HG02763 (cell line): ENCODE data around the gene MRAP2.
"Not testable (repeated sequence)": the region's sequence is repeated elsewhere in the genome, so short reads cannot be mapped to it uniquely, and the experiment has no call there.

Source experiments
- ATAC-seq: cut with Tn5 transposase; IDR thresholded peaks from one replicate; pipeline ENCODE4 v1.9.1; 2021; ENCODE audit warnings: mild to moderate bottlenecking, moderate library complexity; ENCODE audit not compliant: unreplicated experiment

MRAP2 gene

GRCh38 chr6:84123186-84123585, 89.6 kb downstream of the MRAP2 start:
- ATAC-seq = no peak

DNA sequence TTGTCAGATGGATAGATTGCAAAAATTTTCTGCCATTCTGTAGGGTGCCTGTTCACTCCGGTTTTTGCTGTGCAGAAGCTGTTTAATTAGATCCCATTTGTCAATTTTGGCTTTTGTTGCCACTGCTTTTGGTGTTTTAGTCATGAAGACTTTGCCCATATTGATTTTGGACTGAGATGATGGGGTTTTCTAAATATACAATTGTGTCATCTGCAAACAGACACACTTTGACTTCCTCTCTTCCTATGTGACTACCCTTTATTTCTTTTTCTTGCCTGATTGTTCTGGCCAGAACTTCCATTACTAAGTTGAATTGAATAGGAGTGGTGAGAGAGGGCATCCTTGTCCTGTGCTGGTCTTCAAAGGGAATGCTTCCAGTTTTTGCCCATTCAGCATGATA, 96.0 kb downstream of the MRAP2 start:
- ATAC-seq = not testable (repeated sequence)

GRCh38 chr6:84133385-84133784, 99.8 kb downstream of the MRAP2 start:
- not testable (repeated sequence) for ATAC-seq

GRCh38 chr6:84135291-84135690, 101.7 kb downstream of the MRAP2 start:
- no peak for ATAC-seq

DNA sequence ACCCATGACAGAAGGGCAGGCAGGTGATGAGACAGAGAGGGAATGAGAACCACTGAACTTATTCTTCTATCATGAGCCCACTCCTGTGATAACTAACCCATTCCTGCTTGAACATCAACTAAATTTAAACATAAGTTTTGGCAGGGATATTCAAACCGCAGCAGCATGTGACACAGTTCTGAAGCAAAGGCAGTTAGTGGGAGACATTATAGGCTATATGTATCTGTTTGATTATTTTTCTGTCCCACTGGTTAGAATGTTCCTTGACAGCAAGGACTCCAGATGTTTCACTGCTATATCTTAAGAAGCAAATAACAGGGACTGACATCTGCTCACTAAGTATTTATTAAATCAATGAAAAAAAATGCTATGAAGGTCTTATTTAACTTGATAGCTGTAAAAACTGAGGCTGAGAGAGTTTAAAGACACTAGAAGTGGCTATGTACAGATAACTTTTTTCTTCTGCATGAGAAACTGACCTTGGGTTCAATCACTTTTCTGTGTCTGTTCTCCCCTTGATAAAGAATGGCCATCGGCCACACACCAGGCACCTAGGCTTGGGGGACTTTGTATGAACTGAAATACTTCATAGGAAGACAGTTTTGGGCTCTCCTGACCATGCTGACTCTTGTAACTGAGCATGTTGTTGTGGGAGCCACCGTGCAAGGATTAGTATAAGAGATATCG, 102.9 kb downstream of the MRAP2 start:
- ATAC-seq = no peak

DNA sequence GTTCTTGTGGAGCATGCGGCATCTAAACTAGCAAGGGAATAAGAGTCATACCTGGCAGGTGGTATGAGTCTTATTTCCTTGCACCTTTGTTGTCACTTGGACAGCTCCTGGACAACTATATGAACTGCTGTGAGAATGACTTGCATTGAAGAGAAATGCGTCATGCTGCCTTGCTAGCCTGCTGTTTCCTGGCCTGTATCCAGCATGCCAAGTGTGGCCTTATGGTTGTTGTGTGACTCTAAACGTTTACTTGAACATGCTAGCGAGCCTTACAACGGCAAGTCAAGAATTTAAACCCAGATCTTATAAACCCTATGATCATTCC, 103.4 kb downstream of the MRAP2 start:
- no peak for ATAC-seq

GRCh38 chr6:84137989-84138575, 104.5 kb downstream of the MRAP2 start:
- ATAC-seq = no peak

DNA sequence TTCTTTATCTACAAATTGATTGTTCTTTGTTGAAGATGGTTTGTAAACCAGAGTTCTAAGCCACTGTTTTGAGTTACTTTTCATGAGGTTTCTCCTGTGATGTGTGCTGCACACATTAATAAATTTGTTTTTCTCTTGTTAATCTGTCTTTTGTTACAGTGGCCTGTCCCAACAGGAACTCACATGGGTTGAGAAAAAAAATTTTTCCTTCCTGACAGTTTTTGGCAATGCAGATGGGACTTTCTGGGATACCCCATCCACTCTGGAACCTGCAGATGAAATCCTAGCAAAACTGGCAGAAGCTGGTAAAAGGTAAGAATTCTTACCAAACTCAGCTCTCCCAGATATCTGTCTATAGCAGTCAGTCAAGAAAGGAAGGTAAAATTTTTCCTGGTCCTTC, 105.7 kb downstream of the MRAP2 start:
- no peak for ATAC-seq
